H9 (cell line): ENCODE measurements around the gene CACNA1D. TPM values are rescaled to one million over a fixed set of nuclear protein-coding genes. Genes with fewer than 3 reads are reported as not detected.

Source experiments
- DNase-seq: peaks from one replicate; pipeline ENCODE4 v3.0.0-alpha.2; 2017
- H2AFZ ChIP-seq: one replicate; pipeline ENCODE4 v1.6.1; 2013; ENCODE audit warnings: mild to moderate bottlenecking, low read length, control low read depth, moderate library complexity
- H2AK5ac ChIP-seq: 2 replicates; pipeline ENCODE4 v1.6.1; 2013; ENCODE audit warnings: low read length, control low read depth, mixed read lengths; ENCODE audit not compliant: insufficient read length
- H2BK120ac ChIP-seq: one replicate; pipeline ENCODE4 v1.6.1; 2013; ENCODE audit warnings: low read depth, mild to moderate bottlenecking, low read length, control low read depth, inconsistent platforms; ENCODE audit not compliant: poor library complexity, severe bottlenecking
- H2BK12ac ChIP-seq: 2 replicates; pipeline ENCODE4 v1.6.1; 2013; ENCODE audit warnings: low read length, control low read depth, mixed read lengths, low read depth; ENCODE audit not compliant: insufficient read length
- H2BK15ac ChIP-seq: 2 replicates; pipeline ENCODE4 v1.6.1; 2013; ENCODE audit warnings: low read depth, low read length, control low read depth
- H2BK20ac ChIP-seq: one replicate; pipeline ENCODE4 v1.6.1; 2013; ENCODE audit warnings: low read depth, mild to moderate bottlenecking, low read length, control low read depth, inconsistent platforms; ENCODE audit not compliant: poor library complexity, severe bottlenecking
- H2BK5ac ChIP-seq: 2 replicates; pipeline ENCODE4 v1.6.1; 2013; ENCODE audit warnings: low read length, control low read depth, mixed read lengths; ENCODE audit not compliant: insufficient read length
- H3K14ac ChIP-seq: 2 replicates; pipeline ENCODE4 v1.6.1; 2013; ENCODE audit warnings: low read length, control low read depth; ENCODE audit not compliant: insufficient read depth
- H3K18ac ChIP-seq: 2 replicates; pipeline ENCODE4 v1.6.1; 2013; ENCODE audit warnings: low read depth, mild to moderate bottlenecking, mixed read lengths, low read length, control low read depth; ENCODE audit not compliant: insufficient read length
- H3K23ac ChIP-seq: 2 replicates; pipeline ENCODE4 v1.6.1; 2013; ENCODE audit warnings: low read length, control low read depth, mixed read lengths, low read depth; ENCODE audit not compliant: insufficient read length
- H3K23me2 ChIP-seq: 2 replicates; pipeline ENCODE4 v1.6.1; 2013; ENCODE audit warnings: low read depth, mild to moderate bottlenecking, mixed read lengths, low read length, control low read depth; ENCODE audit not compliant: insufficient read length, poor library complexity, severe bottlenecking
- H3K27ac ChIP-seq: 2 replicates; pipeline ENCODE4 v1.5.1; 2013; ENCODE audit warnings: low read length, control low read depth, mixed read lengths, low read depth; ENCODE audit not compliant: insufficient read length
- H3K27me3 ChIP-seq: 2 replicates; pipeline ENCODE4 v1.6.1; 2013; ENCODE audit warnings: low read length, control low read depth, inconsistent platforms; ENCODE audit not compliant: insufficient read depth
- H3K4ac ChIP-seq: 2 replicates; pipeline ENCODE4 v1.6.1; 2013; ENCODE audit warnings: low read depth, mild to moderate bottlenecking, control low read depth, inconsistent platforms, low read length, moderate library complexity
- H3K4me1 ChIP-seq: 2 replicates; pipeline ENCODE4 v1.6.1; 2013; ENCODE audit warnings: low read length, control low read depth, inconsistent platforms; ENCODE audit not compliant: insufficient read depth
- H3K4me2 ChIP-seq: 2 replicates; pipeline ENCODE4 v1.6.1; 2013; ENCODE audit warnings: low read length, control low read depth, mixed read lengths; ENCODE audit not compliant: insufficient read length, insufficient read depth
- H3K56ac ChIP-seq: 2 replicates; pipeline ENCODE4 v1.6.1; 2013; ENCODE audit warnings: low read depth, mild to moderate bottlenecking, mixed read lengths, low read length, control low read depth; ENCODE audit not compliant: insufficient read length
- H3K79me1 ChIP-seq: 2 replicates; pipeline ENCODE4 v1.6.1; 2013; ENCODE audit warnings: low read depth, mild to moderate bottlenecking, moderate library complexity, low read length, control low read depth, inconsistent platforms; ENCODE audit not compliant: insufficient read depth, poor library complexity, severe bottlenecking
- H3K79me2 ChIP-seq: 2 replicates; pipeline ENCODE4 v1.6.1; 2013; ENCODE audit warnings: low read length, control low read depth, inconsistent platforms; ENCODE audit not compliant: insufficient read depth
- H3K9ac ChIP-seq: 2 replicates; pipeline ENCODE4 v1.6.1; 2013; ENCODE audit warnings: low read length, control low read depth, mixed read lengths; ENCODE audit not compliant: insufficient read length; ENCODE audit errors: extremely low read depth
- H3K9me3 ChIP-seq: one replicate; pipeline ENCODE4 v1.6.1; 2013; ENCODE audit warnings: low read depth, low read length, inconsistent platforms; ENCODE audit not compliant: control insufficient read depth
- H3T11ph ChIP-seq: one replicate; pipeline ENCODE4 v1.6.1; 2013; ENCODE audit warnings: mild to moderate bottlenecking, low read length, control low read depth, inconsistent platforms
- H4K20me1 ChIP-seq: one replicate; pipeline ENCODE4 v1.6.1; 2013; ENCODE audit not compliant: control insufficient read depth, insufficient read length, insufficient read depth
- H4K5ac ChIP-seq: 2 replicates; pipeline ENCODE4 v1.6.1; 2013; ENCODE audit warnings: low read depth, mild to moderate bottlenecking, mixed read lengths, low read length, control low read depth; ENCODE audit not compliant: insufficient read length
- H4K8ac ChIP-seq: replicated peaks from 2 replicates; pipeline ENCODE4 v1.6.1; 2013; ENCODE audit warnings: low read length, control low read depth, mixed read lengths, low read depth; ENCODE audit not compliant: insufficient read length
- H4K91ac ChIP-seq: 2 replicates; pipeline ENCODE4 v1.6.1; 2013; ENCODE audit warnings: low read depth, mild to moderate bottlenecking, moderate library complexity, mixed read lengths, low read length, control low read depth; ENCODE audit not compliant: insufficient read length
- H3K27ac Mint-ChIP-seq, 3 experiments: 2 replicates in 2 of 3; 3 replicates in 1 of 3; pipeline ENCODE4 v1.8.0; 2020 to 2021; ENCODE audit warnings: mixed read lengths in 3 of 3, mild to moderate bottlenecking in 1 of 3, moderate library complexity in 1 of 3
- H3K27me3 Mint-ChIP-seq: 2 replicates; pipeline ENCODE4 v1.8.0; 2021; ENCODE audit warnings: low read depth, mild to moderate bottlenecking, moderate library complexity, mixed read lengths
- H3K36me3 Mint-ChIP-seq, 3 experiments: 2 replicates in 2 of 3; 3 replicates in 1 of 3; pipeline ENCODE4 v1.8.0; 2020 to 2021; ENCODE audit warnings: low read depth in 3 of 3, mixed read lengths in 3 of 3; ENCODE audit not compliant: insufficient read depth in 1 of 3
- H3K4me1 Mint-ChIP-seq, 2 experiments: 2 replicates each; pipeline ENCODE4 v1.8.0; 2020; ENCODE audit warnings: mixed read lengths in 2 of 2
- H3K4me3 Mint-ChIP-seq, 2 experiments: 2 replicates in 1 of 2; 3 replicates in 1 of 2; pipeline ENCODE4 v1.8.0; 2020 to 2021; ENCODE audit warnings: mild to moderate bottlenecking in 2 of 2, mixed read lengths in 2 of 2, moderate library complexity in 1 of 2
- H3K9me3 Mint-ChIP-seq, 2 experiments: 2 replicates in 1 of 2; 3 replicates in 1 of 2; pipeline ENCODE4 v1.8.0; 2020; ENCODE audit warnings: mild to moderate bottlenecking in 2 of 2, mixed read lengths in 2 of 2, moderate library complexity in 1 of 2
- WGBS: extraction: QIAGEN DNeasy Blood & Tissue Kit; methylation state at CpG from one replicate; pipeline ENCODE4 v1.1.7; 2013; ENCODE audit warnings: missing lambda C conversion rate, low lambda C conversion rate, mixed read lengths; ENCODE audit not compliant: insufficient read length; ENCODE audit errors: extremely low coverage; 5-methylcytosine and 5-hydroxymethylcytosine counted together
- total RNA-seq: library from RNA; stranded (reverse); gene quantifications from 2 replicates; pipeline ENCODE4 v1.2.1, GENCODE V29; 2021
- TF ChIP-seq, protein P1 (sequence below): fragments of 200-600 bp; sonication (generic); conservative IDR thresholded peaks from 3 replicates; pipeline ENCODE4 v1.8.0; 2021; ENCODE audit warnings: antibody characterized with exemption, mild to moderate bottlenecking

CACNA1D gene
- total RNA-seq, 1 experiment from 2014 or later, result 3.5 TPM

DNA sequence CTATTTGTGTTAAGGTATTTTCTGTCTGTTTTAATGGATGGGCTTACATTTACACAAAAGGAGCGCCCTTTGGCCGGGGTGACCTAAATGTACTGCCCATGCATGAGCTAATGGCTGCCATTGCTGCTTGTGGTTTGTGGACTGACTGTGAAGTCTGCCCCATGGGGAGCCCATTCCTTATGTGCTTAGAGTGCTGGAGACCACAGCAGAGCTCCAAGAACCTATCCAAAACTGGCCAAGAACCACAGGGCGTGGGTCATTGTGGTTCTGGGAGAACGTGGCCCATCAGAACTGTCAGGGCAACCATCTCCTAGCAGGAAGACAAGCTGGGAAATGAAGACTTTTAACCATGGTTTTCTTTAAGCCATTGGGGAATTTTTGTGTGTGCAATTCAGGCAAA is 246.5 kb downstream of the CACNA1D start:
- Mint-ChIP-seq H3K9me3 (no peaks in the 10 kb centered on the region), H3K36me3 (no peaks in the 10 kb centered on the region), H3K4me1 (peaks cover 12 to 16% of the 10 kb centered on the region in 2 experiments), H3K27me3 (peaks cover 6% of the 10 kb centered on the region), H3K27ac (0 out of 7 replicates have a peak overlapping the region, but pooled peaks of 1 of the 3 experiments have one; percentile 27), H3K4me3 (no peak overlapping the region)
- Histone ChIP-seq H3K23ac (no peak overlapping the region), H3K56ac (no peak overlapping the region), H4K5ac (no peak overlapping the region), H3K4me2 (no peak overlapping the region), H3K9me3 (no peaks in the 10 kb centered on the region), H2BK120ac (no peak overlapping the region), H4K8ac (no peak overlapping the region), H3K79me2 (no peaks in the 10 kb centered on the region), H3K14ac (no peak overlapping the region), H3K9ac (no peak overlapping the region), H3K27ac (no peak overlapping the region), H2BK20ac (no peak overlapping the region), H2BK12ac (no peak overlapping the region), H3K79me1 (no peaks in the 10 kb centered on the region), H3K4me1 (peaks cover 2% of the 10 kb centered on the region; the same call in 1 of the 2 replicates), H2BK15ac (no peak overlapping the region), H3K27me3 (no peaks in the 10 kb centered on the region), H2BK5ac (no peak overlapping the region), H3T11ph (no peak overlapping the region), H4K91ac (no peak overlapping the region), H2AK5ac (no peak overlapping the region), H2AFZ (no peak overlapping the region), H3K23me2 (no peaks in the 10 kb centered on the region), H3K18ac (no peak overlapping the region), H4K20me1 (no peaks in the 10 kb centered on the region), H3K4ac (no peak overlapping the region)
- TF ChIP-seq, protein P1, sequence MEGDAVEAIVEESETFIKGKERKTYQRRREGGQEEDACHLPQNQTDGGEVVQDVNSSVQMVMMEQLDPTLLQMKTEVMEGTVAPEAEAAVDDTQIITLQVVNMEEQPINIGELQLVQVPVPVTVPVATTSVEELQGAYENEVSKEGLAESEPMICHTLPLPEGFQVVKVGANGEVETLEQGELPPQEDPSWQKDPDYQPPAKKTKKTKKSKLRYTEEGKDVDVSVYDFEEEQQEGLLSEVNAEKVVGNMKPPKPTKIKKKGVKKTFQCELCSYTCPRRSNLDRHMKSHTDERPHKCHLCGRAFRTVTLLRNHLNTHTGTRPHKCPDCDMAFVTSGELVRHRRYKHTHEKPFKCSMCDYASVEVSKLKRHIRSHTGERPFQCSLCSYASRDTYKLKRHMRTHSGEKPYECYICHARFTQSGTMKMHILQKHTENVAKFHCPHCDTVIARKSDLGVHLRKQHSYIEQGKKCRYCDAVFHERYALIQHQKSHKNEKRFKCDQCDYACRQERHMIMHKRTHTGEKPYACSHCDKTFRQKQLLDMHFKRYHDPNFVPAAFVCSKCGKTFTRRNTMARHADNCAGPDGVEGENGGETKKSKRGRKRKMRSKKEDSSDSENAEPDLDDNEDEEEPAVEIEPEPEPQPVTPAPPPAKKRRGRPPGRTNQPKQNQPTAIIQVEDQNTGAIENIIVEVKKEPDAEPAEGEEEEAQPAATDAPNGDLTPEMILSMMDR, result no peak
- no peak for DNase-seq
- no CpG with 5 or more reads among the region's 4 CpGs for WGBS
